GM12878 (cell line): ENCODE results near the gene GFOD2. TPM values are rescaled to one million over a fixed set of nuclear protein-coding genes. Genes with fewer than 3 reads are reported as not detected.

Experiments used
- ATAC-seq: fragments of 200-7000 bp; cut with Tn5 transposase; 3 replicates; pipeline ENCODE4 v1.9.1; 2020; ENCODE audit warnings: mild to moderate bottlenecking, moderate library complexity
- BruUV-seq: library from RNA; stranded (reverse); fragments of 400-500 nt; replicated peaks from 2 replicates; lab custom pipeline; 2021; lab: Mats Ljungman, UMichigan
- CTCF ChIA-PET: fragments of 300-600 bp; sonication (Branson Sonifier 250); formaldehyde crosslinking; extraction: SDS; loops from one replicate; lab custom pipeline; 2021; ENCODE audit warnings: inconsistent platforms; lab: Yijun Ruan, JAX
- POLR2A ChIA-PET: fragments of 350-600 bp; formaldehyde crosslinking; extraction: SDS; loops from one replicate; lab custom pipeline; 2021; ENCODE audit warnings: inconsistent platforms; lab: Charles Lee
- RAD21 ChIA-PET: fragments of 300-600 bp; sonication (Branson Sonifier 250); formaldehyde crosslinking; loops from one replicate; lab custom pipeline; 2023; ENCODE audit warnings: antibody characterized with exemption; ENCODE audit not compliant: unreplicated experiment; lab: Charles Lee
- SMC1A ChIA-PET: fragments of 300-600 bp; sonication (Branson Sonifier 250); formaldehyde crosslinking; loops from one replicate; lab custom pipeline; 2023; ENCODE audit not compliant: unreplicated experiment, uncharacterized antibody; lab: Charles Lee
- DNase-seq: peaks from one replicate; pipeline ENCODE4 v3.0.0-alpha.2; 2011; ENCODE audit warnings: low read depth, low spot score
- FAIRE-seq: peaks from 3 replicates; lab custom pipeline; 2011; peaks lifted over from hg19 to GRCh38; lab: Jason Lieb, UNC
- H2AFZ ChIP-seq: 2 replicates; pipeline ENCODE4 v1.6.0; 2011; ENCODE audit warnings: low read depth, low read length, control low read depth; ENCODE audit not compliant: control insufficient read depth
- H3K27ac ChIP-seq: 2 replicates; pipeline ENCODE4 v1.5.1; 2011; ENCODE audit warnings: control low read depth; ENCODE audit not compliant: control insufficient read depth, insufficient read depth
- H3K27me3 ChIP-seq, 2 experiments: replicated peaks in 1 of 2; 2 replicates each; pipeline versions ENCODE4 v1.6.0 to v1.6.1; 2011; ENCODE audit warnings: low read length in 1 of 2; ENCODE audit not compliant: control insufficient read depth in 2 of 2, insufficient read depth in 2 of 2
- H3K36me3 ChIP-seq, 2 experiments: 2 replicates each; pipeline ENCODE4 v1.5.1; 2011; ENCODE audit warnings: low read length in 1 of 2; ENCODE audit not compliant: control insufficient read depth in 2 of 2, insufficient read depth in 2 of 2
- H3K4me1 ChIP-seq: 2 replicates; pipeline ENCODE4 v1.6.1; 2011; ENCODE audit warnings: mild to moderate bottlenecking, low read length, moderate library complexity, mixed read lengths; ENCODE audit not compliant: control insufficient read depth, insufficient read depth
- H3K4me2 ChIP-seq: 2 replicates; pipeline ENCODE4 v1.6.0; 2011; ENCODE audit warnings: control low read depth; ENCODE audit not compliant: control insufficient read depth, insufficient read depth
- H3K4me3 ChIP-seq: fragments of 200-600 bp; sonication (generic); 2 replicates; pipeline ENCODE4 v1.5.1; 2016
- H3K79me2 ChIP-seq: 2 replicates; pipeline ENCODE4 v1.6.0; 2011; ENCODE audit warnings: low read length; ENCODE audit not compliant: control insufficient read depth, insufficient read depth
- H3K9ac ChIP-seq: 2 replicates; pipeline ENCODE4 v1.8.0; 2011; ENCODE audit warnings: low read length, control low read depth, mixed read lengths; ENCODE audit not compliant: control insufficient read depth, insufficient read depth
- H3K9me3 ChIP-seq: replicated peaks from 3 replicates; pipeline ENCODE4 v1.5.1; 2011; ENCODE audit warnings: mild to moderate bottlenecking, low read length; ENCODE audit not compliant: control insufficient read depth, insufficient read depth
- H4K20me1 ChIP-seq: 2 replicates; pipeline ENCODE4 v1.6.0; 2011; ENCODE audit not compliant: control insufficient read depth, insufficient read depth
- ATF2 ChIP-seq: IDR thresholded peaks from 2 replicates; pipeline ENCODE4 v1.6.1; 2012; ENCODE audit warnings: low read length, inconsistent platforms
- BHLHE40 ChIP-seq, 2 experiments: fragments of 450-650 bp in 1 of 2; IDR thresholded peaks; 2 replicates each; pipeline ENCODE4 v1.6.1; 2011 to 2017; ENCODE audit warnings: low read depth in 2 of 2, borderline replicate concordance in 1 of 2, improper control_type of control experiment in 1 of 2, low read length in 1 of 2, mild to moderate bottlenecking in 1 of 2
- CEBPB ChIP-seq, 2 experiments: fragments of 150-350 bp in 1 of 2; IDR thresholded peaks; 2 replicates each; pipeline ENCODE4 v1.6.1; 2012 to 2014; ENCODE audit warnings: low read depth in 2 of 2, low read length in 2 of 2, borderline replicate concordance in 1 of 2, inconsistent platforms in 1 of 2
- DPF2 ChIP-seq: fragments of 450-650 bp; IDR thresholded peaks from 2 replicates; pipeline ENCODE4 v1.6.1; 2017; ENCODE audit warnings: mild to moderate bottlenecking
- E2F8 ChIP-seq: fragments of 450-650 bp; IDR thresholded peaks from 2 replicates; pipeline ENCODE4 v1.6.1; 2018; ENCODE audit warnings: mild to moderate bottlenecking, low read depth, moderate library complexity; ENCODE audit not compliant: partially characterized antibody
- ESRRA ChIP-seq: IDR thresholded peaks from 2 replicates; pipeline ENCODE4 v1.6.1; 2012; ENCODE audit warnings: mild to moderate bottlenecking, low read length, improper control_type of control experiment
- FOXK2 ChIP-seq: fragments of 450-650 bp; IDR thresholded peaks from 2 replicates; pipeline ENCODE4 v1.6.1; 2017; ENCODE audit warnings: mild to moderate bottlenecking, moderate library complexity
- HDGF ChIP-seq: fragments of 450-650 bp; IDR thresholded peaks from 2 replicates; pipeline ENCODE4 v1.6.1; 2016; ENCODE audit warnings: antibody characterized with exemption
- IKZF2 ChIP-seq, 2 experiments: fragments of 450-650 bp; IDR thresholded peaks; 2 replicates each; pipeline ENCODE4 v1.6.1; 2017; ENCODE audit warnings: mild to moderate bottlenecking in 2 of 2, moderate library complexity in 2 of 2
- IRF5 ChIP-seq: fragments of 450-650 bp; IDR thresholded peaks from 2 replicates; pipeline ENCODE4 v1.6.1; 2017; ENCODE audit warnings: borderline replicate concordance
- KLF5 ChIP-seq: fragments of 450-650 bp; IDR thresholded peaks from 2 replicates; pipeline ENCODE4 v1.6.1; 2014; ENCODE audit warnings: mild to moderate bottlenecking; ENCODE audit not compliant: partially characterized antibody
- MEF2B ChIP-seq: fragments of 450-650 bp; IDR thresholded peaks from 2 replicates; pipeline ENCODE4 v1.6.1; 2018; ENCODE audit warnings: mild to moderate bottlenecking, moderate library complexity; ENCODE audit not compliant: partially characterized antibody, poor library complexity, severe bottlenecking
- POLR2A ChIP-seq: IDR thresholded peaks from 2 replicates; pipeline ENCODE4 v1.6.1; 2011; ENCODE audit warnings: low read depth, mild to moderate bottlenecking, low read length
- POU2F2 ChIP-seq: IDR thresholded peaks from 3 replicates; pipeline ENCODE4 v1.6.1; 2011; ENCODE audit warnings: low read depth, mild to moderate bottlenecking, low read length, borderline replicate concordance
- TCF12 ChIP-seq: IDR thresholded peaks from 2 replicates; pipeline ENCODE4 v1.6.1; 2011; ENCODE audit warnings: low read depth, mild to moderate bottlenecking, low read length
- ZBED1 ChIP-seq: IDR thresholded peaks from 2 replicates; pipeline ENCODE4 v1.6.1; 2016; ENCODE audit warnings: borderline replicate concordance
- ZNF24 ChIP-seq: fragments of 450-650 bp; IDR thresholded peaks from 2 replicates; pipeline ENCODE4 v1.6.1; 2017; ENCODE audit warnings: antibody characterized with exemption, mild to moderate bottlenecking
- WGBS: methylation state at CpG from one replicate; pipeline ENCODE4 v1.1.6; 2016; ENCODE audit warnings: low lambda C conversion rate; ENCODE audit not compliant: insufficient replicate concordance, insufficient coverage; ENCODE audit errors: missing lambda C conversion rate; 5-methylcytosine and 5-hydroxymethylcytosine counted together
- in situ Hi-C: fragments of 300-500 bp; cut with MboI; formaldehyde crosslinking; loops from 9 replicates; pipeline ENCODE4 v1.14.3; 2018; ENCODE audit warnings: mixed read lengths
- intact Hi-C: fragments of 100-400 bp; cut with micrococcal nuclease; formaldehyde crosslinking; loops from one replicate; pipeline ENCODE4 v1.14.2; 2022; ENCODE audit not compliant: unreplicated experiment
- polyA plus RNA-seq, 11 experiments: library from polyadenylated mRNA; depleted of rRNA in 4 of 11; unstranded in 6 of 11; stranded (reverse) in 5 of 11; fragments of >200 nt; fragmentation: Nextera tagmentation in 4 of 11; fragmentation: Illumina TruSeq in 1 of 11; extraction: Ambion mirVana in 4 of 11; extraction: Trizol in 1 of 11; gene quantifications; 1 replicate in 1 of 11; 2 replicates in 10 of 11; pipeline versions ENCODE4 v1.2.1 to v1.2.3, GENCODE V29; 2011 to 2016; ENCODE audit warnings: inconsistent platforms in 2 of 11, missing spikeins in 2 of 11, low read depth in 1 of 11
- total RNA-seq, 4 experiments: library from RNA; depleted of rRNA in 3 of 4; stranded (reverse); fragments of >200 nt in 3 of 4; fragmentation: Illumina TruSeq in 1 of 4; extraction: Trizol in 1 of 4; gene quantifications; 2 replicates each; pipeline versions ENCODE4 v1.2.1 to v1.2.3, GENCODE V29; 2013 to 2021

The GFOD2 gene
- total and polyA plus RNA-seq, 10 of the 15 experiments (the other 5 are each of a cell fraction or from before 2014, with no cell fraction given) = 2.0 to 15.9 (median 12.0) TPM

- no peak for TF ChIP-seq DPF2
- no peak for TF ChIP-seq ESRRA
- no peak for TF ChIP-seq KLF5
- TF ChIP-seq, all 136 proteins: peak for 0
These were observed 38.9 kb upstream of the GFOD2 start (continued) for GRCh38 chr16:67758006-67758405.

- no TSS peak for BruUV-seq
- H3K27me3 ChIP-seq = no peaks in the 10 kb centered on the region
- H3K9ac ChIP-seq = no peak overlapping the region
- SMC1A ChIA-PET = interaction anchor here (1.2 kb wide), 2 partner anchors 51 to 58 kb away, joined by 3 to 4 read pairs; no protein-coding TSS in a partner anchor
- no peak overlapping the region for H3K27ac ChIP-seq
- TF ChIP-seq IKZF2 (IDR thresholded peaks at IDR 0.05) = no peak
- TF ChIP-seq E2F8 = no peak
- no peak for TF ChIP-seq ZNF24
- TF ChIP-seq BHLHE40 (IDR thresholded peaks at IDR 0.05; ENCODE audit: borderline replicate concordance in 1 of 2, low read depth in 2 of 2, low read length in 1 of 2) = no peak
- TF ChIP-seq TCF12 = no peak
- no peak for TF ChIP-seq ZBED1
- TF ChIP-seq IRF5 = no peak
- no peak for TF ChIP-seq ATF2
- TF ChIP-seq POU2F2 = no peak
- no peak for TF ChIP-seq POLR2A
- no peak for TF ChIP-seq CEBPB (IDR thresholded peaks at IDR 0.05; ENCODE audit: borderline replicate concordance in 1 of 2, low read depth in 2 of 2, low read length in 2 of 2)
- TF ChIP-seq FOXK2 = no peak
- TF ChIP-seq MEF2B = no peak
- no peak for TF ChIP-seq HDGF
- RAD21 ChIA-PET = no interaction called here
- ATAC-seq = no peak
- no peak overlapping the region for H2AFZ ChIP-seq
- no peak overlapping the region for H3K4me3 ChIP-seq
- no peaks in the 10 kb centered on the region for H4K20me1 ChIP-seq
- peaks cover 28% of the 10 kb centered on the region for H3K4me1 ChIP-seq
- in situ Hi-C loops (no loop called here), intact Hi-C loops (no loop called here)
- WGBS = 100% methylated on average over 2 of the region's 2 CpGs
- no peaks in the 10 kb centered on the region for H3K9me3 ChIP-seq
- DNase-seq = no peak
- CTCF ChIA-PET = interaction anchor here (0.6 to 1.3 kb wide), 2 partner anchors 29 to 34 kb away, joined by 3 to 4 read pairs; no protein-coding TSS in a partner anchor
- H3K4me2 ChIP-seq = no peak overlapping the region
- peaks cover 5% of the 10 kb centered on the region for H3K79me2 ChIP-seq
- peaks cover 0 to 3% of the 10 kb centered on the region in 2 experiments; a peak in 3 of 4 replicates for H3K36me3 ChIP-seq
- POLR2A ChIA-PET = no interaction called here
- no peak for FAIRE-seq
These were observed 33.5 kb upstream of the GFOD2 start for GRCh38 chr16:67752641-67753040.
